A549 (cell line): Measurements from ENCODE around the gene ZNF574. TPM values are rescaled to one million over a fixed set of nuclear protein-coding genes. Genes with fewer than 3 reads are reported as not detected.

ENCODE experiments used
- ATAC-seq, 2 experiments: fragments of 200-7000 bp in 1 of 2; fragments of >200 bp in 1 of 2; cut with Nextera tagmentation in 1 of 2; cut with Tn5 transposase in 1 of 2; 3 replicates each; pipeline versions ENCODE4 v1.8.0 to v1.9.1; 2018 to 2020; ENCODE audit warnings: mild to moderate bottlenecking in 1 of 2, moderate library complexity in 1 of 2
- CTCF ChIA-PET: fragments of 300-600 bp; sonication (Branson Sonifier 250); formaldehyde crosslinking; extraction: SDS; loops from one replicate; lab custom pipeline; 2021; ENCODE audit warnings: antibody characterized with exemption, inconsistent platforms; lab: Yijun Ruan, JAX
- POLR2A ChIA-PET: fragments of 350-600 bp; formaldehyde crosslinking; extraction: SDS; loops from one replicate; lab custom pipeline; 2021; ENCODE audit warnings: antibody characterized with exemption, inconsistent platforms; lab: Yijun Ruan, JAX
- DNase-seq, 2 experiments: peaks; one replicate each; pipeline versions ENCODE4 v3.0.0 to v3.0.0-alpha.2; 2011 to 2016; ENCODE audit warnings: low read depth in 1 of 2, low spot score in 1 of 2
- FAIRE-seq: peaks from 2 replicates; lab custom pipeline; 2011; peaks lifted over from hg19 to GRCh38; lab: Jason Lieb, UNC
- H3K27ac ChIP-seq, 2 experiments: fragments of >200 bp; sonication (Bioruptor Twin); formaldehyde crosslinking; 3 replicates each; pipeline ENCODE4 v1.5.1; 2016 to 2017
- H3K4me1 ChIP-seq: fragments of >200 bp; sonication (Bioruptor Twin); formaldehyde crosslinking; 3 replicates; pipeline ENCODE4 v1.6.1; 2016
- H3K4me2 ChIP-seq: fragments of >200 bp; sonication (Bioruptor Twin); formaldehyde crosslinking; 3 replicates; pipeline ENCODE4 v1.6.1; 2016
- H3K4me3 ChIP-seq: fragments of >200 bp; sonication (Bioruptor Twin); formaldehyde crosslinking; 3 replicates; pipeline ENCODE4 v1.5.1; 2016
- H3K9me3 ChIP-seq: fragments of >200 bp; sonication (Bioruptor Twin); formaldehyde crosslinking; 3 replicates; pipeline ENCODE4 v1.6.1; 2016
- ATOH8 ChIP-seq: fragments of 250-450 bp; sonication (Bioruptor Pico); IDR thresholded peaks from 2 replicates; pipeline ENCODE4 v1.5.0; 2020; ENCODE audit warnings: low read depth, mild to moderate bottlenecking, moderate library complexity
- BHLHE40 ChIP-seq: IDR thresholded peaks from 2 replicates; pipeline ENCODE4 v1.6.1; 2012; ENCODE audit warnings: low read depth, low read length, inconsistent platforms
- CTCF ChIP-seq: fragments of >200 bp; sonication (Bioruptor Twin); formaldehyde crosslinking; IDR thresholded peaks from 3 replicates; pipeline ENCODE4 v1.5.1; 2016
- ESRRA ChIP-seq: fragments of 150-350 bp; IDR thresholded peaks from 2 replicates; pipeline ENCODE4 v1.6.1; 2014; ENCODE audit warnings: mild to moderate bottlenecking, low read length, borderline replicate concordance
- FOSB ChIP-seq: fragments of 250-450 bp; sonication (Bioruptor Pico); IDR thresholded peaks from 2 replicates; pipeline ENCODE4 v1.5.0; 2020; ENCODE audit warnings: mild to moderate bottlenecking, moderate library complexity
- HMGXB4 ChIP-seq: fragments of 250-450 bp; sonication (Bioruptor Pico); IDR thresholded peaks from 2 replicates; pipeline ENCODE4 v1.5.0; 2021; ENCODE audit warnings: mild to moderate bottlenecking, moderate library complexity, borderline replicate concordance
- HOXB5 ChIP-seq: fragments of 250-450 bp; sonication (Bioruptor Pico); IDR thresholded peaks from 2 replicates; pipeline ENCODE4 v1.5.0; 2020; ENCODE audit warnings: mild to moderate bottlenecking, moderate library complexity
- MAZ ChIP-seq: fragments of 150-350 bp; IDR thresholded peaks from 2 replicates; pipeline ENCODE4 v1.6.1; 2014; ENCODE audit warnings: antibody characterized with exemption, low read depth, low read length, borderline replicate concordance
- NFE2L2 ChIP-seq: fragments of 150-350 bp; conservative IDR thresholded peaks from 2 replicates; pipeline ENCODE4 v1.6.1; 2014; ENCODE audit warnings: low read length
- NPAS2 ChIP-seq: fragments of 250-450 bp; sonication (Bioruptor Pico); IDR thresholded peaks from 2 replicates; pipeline ENCODE4 v1.8.0; 2022; ENCODE audit warnings: mild to moderate bottlenecking, moderate library complexity, borderline replicate concordance
- RARB ChIP-seq: fragments of 250-450 bp; sonication (Bioruptor Pico); IDR thresholded peaks from 2 replicates; pipeline ENCODE4 v1.8.0; 2021; ENCODE audit warnings: mild to moderate bottlenecking, moderate library complexity
- RFX5 ChIP-seq: fragments of 450-650 bp; IDR thresholded peaks from 2 replicates; pipeline ENCODE4 v1.7.1; 2014; ENCODE audit warnings: antibody characterized with exemption, mild to moderate bottlenecking, moderate library complexity
- SREBF2 ChIP-seq: fragments of 450-650 bp; IDR thresholded peaks from 2 replicates; pipeline ENCODE4 v1.6.1; 2014; ENCODE audit warnings: mild to moderate bottlenecking, moderate library complexity
- ZFP36 ChIP-seq: fragments of 450-650 bp; IDR thresholded peaks from 2 replicates; pipeline ENCODE4 v1.6.1; 2014; ENCODE audit warnings: borderline replicate concordance; ENCODE audit not compliant: partially characterized antibody
- WGBS: methylation state at CpG from one replicate; pipeline ENCODE4 v1.1.6; 2017; ENCODE audit errors: missing lambda C conversion rate; 5-methylcytosine and 5-hydroxymethylcytosine counted together
- polyA plus RNA-seq, 4 experiments: library from polyadenylated mRNA; depleted of rRNA in 3 of 4; stranded (reverse); fragments of >200 nt; fragmentation: RNase III in 1 of 4; extraction: RNeasy Plus Mini Kit Qiagen cat#74134 plus additional on column Dnase treatment in 1 of 4; gene quantifications; 2 replicates in 3 of 4; 3 replicates in 1 of 4; pipeline ENCODE4 v1.2.3, GENCODE V29; 2011 to 2017
- TF ChIP-seq, protein P1 (sequence below): fragments of 150-350 bp; IDR thresholded peaks from 2 replicates; pipeline ENCODE4 v1.6.1; 2014; ENCODE audit warnings: low read depth, mild to moderate bottlenecking, low read length

The ZNF574 gene
- polyA plus RNA-seq, 2 of the 4 experiments (the other 2 are of a cell fraction), result 11.3 to 21.8 TPM

DNA sequence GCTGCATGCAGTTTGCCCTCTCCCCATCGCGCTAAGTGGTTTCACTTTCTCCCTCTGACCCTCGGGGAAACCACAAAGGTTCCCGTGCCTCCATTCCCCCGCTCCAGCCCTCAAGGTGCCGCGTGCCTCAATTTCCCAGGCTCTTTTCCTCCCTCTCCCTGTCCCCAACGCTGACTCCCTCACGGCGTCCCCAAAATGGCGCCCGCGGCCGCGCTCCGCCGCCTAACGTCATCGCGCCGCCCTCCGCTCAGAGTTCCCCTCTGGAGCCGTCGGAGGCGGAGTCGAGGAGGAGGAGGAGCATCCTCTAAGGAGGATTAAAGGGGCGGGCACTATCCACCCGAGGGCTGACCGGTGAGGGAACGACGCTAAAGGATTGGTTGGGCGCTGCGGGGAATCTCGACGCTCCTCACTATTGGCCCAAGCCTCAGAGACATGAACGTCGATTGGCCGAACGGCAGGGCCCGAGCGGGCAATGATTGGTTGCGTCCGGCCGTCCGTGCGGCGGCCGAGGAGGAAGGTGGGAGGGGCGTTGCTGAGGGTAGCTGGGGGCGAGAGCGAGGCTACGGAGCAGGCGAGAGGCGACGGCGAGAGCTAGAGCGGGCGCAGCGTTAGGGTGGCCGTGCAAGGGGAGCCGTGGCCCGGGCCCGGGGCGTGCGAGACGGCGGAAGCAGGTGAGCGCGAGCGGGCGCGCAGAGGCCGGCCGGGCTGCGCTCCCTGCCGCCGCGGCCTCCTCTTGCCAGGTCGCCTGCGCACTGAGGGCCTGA lies at the start of gene ZNF574 (continued):
- peak; percentile 45 for TF ChIP-seq MAZ
- TF ChIP-seq NFE2L2, result no peak
- peak; percentile 93 for TF ChIP-seq ATOH8
- TF ChIP-seq ESRRA, result no peak
- TF ChIP-seq BHLHE40, result 0 out of 2 replicates have a peak, but pooled peaks have one; percentile 6
- TF ChIP-seq RARB (CRISPR knock-in tag), result no peak; the same call in 1 of the 2 replicates
- TF ChIP-seq ZFP36, result no peak
- TF ChIP-seq FOSB, result no peak
- TF ChIP-seq SREBF2, result no peak
- peak; percentile 99 for TF ChIP-seq RFX5
- TF ChIP-seq, protein P1, sequence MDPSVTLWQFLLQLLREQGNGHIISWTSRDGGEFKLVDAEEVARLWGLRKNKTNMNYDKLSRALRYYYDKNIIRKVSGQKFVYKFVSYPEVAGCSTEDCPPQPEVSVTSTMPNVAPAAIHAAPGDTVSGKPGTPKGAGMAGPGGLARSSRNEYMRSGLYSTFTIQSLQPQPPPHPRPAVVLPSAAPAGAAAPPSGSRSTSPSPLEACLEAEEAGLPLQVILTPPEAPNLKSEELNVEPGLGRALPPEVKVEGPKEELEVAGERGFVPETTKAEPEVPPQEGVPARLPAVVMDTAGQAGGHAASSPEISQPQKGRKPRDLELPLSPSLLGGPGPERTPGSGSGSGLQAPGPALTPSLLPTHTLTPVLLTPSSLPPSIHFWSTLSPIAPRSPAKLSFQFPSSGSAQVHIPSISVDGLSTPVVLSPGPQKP, result no peak
- no peak for TF ChIP-seq NPAS2 (CRISPR knock-in tag)
- TF ChIP-seq HOXB5, result peak; percentile 90
- no peak; the same call in 1 of the 2 replicates for TF ChIP-seq HMGXB4

GRCh38 chr19:42028304-42029216 lies 47.4 kb upstream of the ZNF574 start:
- Histone ChIP-seq H3K27ac (no peak overlapping the region), H3K4me1 (no peaks in the 10 kb centered on the region)
- FAIRE-seq (peak; percentile 77), DNase-seq (peak in 1 of 2 experiments; percentile 56)
- CTCF ChIA-PET, result interaction anchor here (1.1 to 25.7 kb wide), 16 partner anchors 9 to 156 kb away, joined by 3 to 344 read pairs (median 5); partner anchors contain the start of genes ATP1A3 and POU2F2
- TF ChIP-seq NPAS2 (CRISPR knock-in tag) (no peak), CTCF (peak; percentile 48)
- TF ChIP-seq, all 56 proteins: peak for 1
- ATAC-seq, result peak; percentile 37 to 62; a peak in 5 of 6 replicates
- no peak overlapping the region for H3K4me2 ChIP-seq
- H3K9me3 ChIP-seq, result no peaks in the 10 kb centered on the region
- H3K4me3 ChIP-seq, result no peak overlapping the region
- WGBS, result 35% methylated on average over 8 of the region's 8 CpGs
- POLR2A ChIA-PET, result no interaction called here
